HepG2 (cell line): ENCODE data around the gene IRF7. TPM values are rescaled to one million over a fixed set of nuclear protein-coding genes. Genes with fewer than 3 reads are reported as not detected.

Experiments used
- DPF2 ChIP-seq: sonication (generic); formaldehyde crosslinking; IDR thresholded peaks from 2 replicates; pipeline ENCODE4 v1.4.0; 2020; ENCODE audit warnings: mild to moderate bottlenecking, low read depth, missing genetic modification reagents, borderline replicate concordance
- DR1 ChIP-seq: sonication (generic); formaldehyde crosslinking; IDR thresholded peaks from 2 replicates; pipeline ENCODE4 v1.8.0; 2021; ENCODE audit warnings: mild to moderate bottlenecking, missing genetic modification reagents, inconsistent platforms
- HMGXB4 ChIP-seq, 2 experiments: sonication (generic) in 1 of 2; formaldehyde crosslinking in 1 of 2; IDR thresholded peaks; 2 replicates each; pipeline versions ENCODE4 v1.4.0 to v1.6.1; 2018 to 2020; ENCODE audit warnings: missing genetic modification reagents in 2 of 2, borderline replicate concordance in 1 of 2, low read depth in 1 of 2, mild to moderate bottlenecking in 1 of 2, missing biosample characterization in 1 of 2
- HNRNPK ChIP-seq: fragments of 200-400 bp; formaldehyde crosslinking; IDR thresholded peaks from 2 replicates; pipeline ENCODE4 v1.6.1; 2018; ENCODE audit warnings: low read length, low read depth, moderate library complexity, mild to moderate bottlenecking; ENCODE audit not compliant: poor library complexity, severe bottlenecking
- IKZF4 ChIP-seq: sonication (generic); formaldehyde crosslinking; IDR thresholded peaks from 2 replicates; pipeline ENCODE4 v1.5.1; 2020; ENCODE audit warnings: borderline replicate concordance, mild to moderate bottlenecking, low read depth, missing genetic modification reagents; ENCODE audit errors: not compliant biosample characterization
- IRF1 ChIP-seq: sonication (generic); formaldehyde crosslinking; IDR thresholded peaks from 2 replicates; pipeline ENCODE4 v1.4.0; 2020; ENCODE audit warnings: low read depth, mild to moderate bottlenecking, missing genetic modification reagents
- KLF12 ChIP-seq: sonication (generic); formaldehyde crosslinking; IDR thresholded peaks from 2 replicates; pipeline ENCODE4 v1.4.0; 2020; ENCODE audit warnings: missing genetic modification reagents, borderline replicate concordance
- MXI1 ChIP-seq: IDR thresholded peaks from 3 replicates; pipeline ENCODE4 v1.6.1; 2012; ENCODE audit warnings: low read depth, low read length, inconsistent platforms, borderline replicate concordance
- NFAT5 ChIP-seq: sonication (generic); formaldehyde crosslinking; IDR thresholded peaks from 2 replicates; pipeline ENCODE4 v1.4.0; 2020; ENCODE audit warnings: missing genetic modification reagents
- NR0B2 ChIP-seq: sonication (generic); formaldehyde crosslinking; IDR thresholded peaks from 2 replicates; pipeline ENCODE4 v1.4.0; 2020; ENCODE audit warnings: mild to moderate bottlenecking, missing genetic modification reagents
- NR2F6 ChIP-seq, 2 experiments: IDR thresholded peaks; 2 replicates each; pipeline ENCODE4 v1.6.1; 2016; ENCODE audit warnings: antibody characterized with exemption in 1 of 2, mild to moderate bottlenecking in 1 of 2
- STAG1 ChIP-seq: sonication (generic); formaldehyde crosslinking; IDR thresholded peaks from 2 replicates; pipeline ENCODE4 v1.4.0; 2020; ENCODE audit warnings: missing genetic modification reagents
- ZNF224 ChIP-seq: sonication (generic); formaldehyde crosslinking; IDR thresholded peaks from 2 replicates; pipeline ENCODE4 v1.5.0; 2020; ENCODE audit warnings: mild to moderate bottlenecking, missing genetic modification reagents
- ZNF24 ChIP-seq: fragments of 450-650 bp; IDR thresholded peaks from 2 replicates; pipeline ENCODE4 v1.6.1; 2017; ENCODE audit warnings: antibody characterized with exemption, mild to moderate bottlenecking
- ZNF503 ChIP-seq: sonication (generic); formaldehyde crosslinking; IDR thresholded peaks from 2 replicates; pipeline ENCODE4 v1.4.0; 2020; ENCODE audit warnings: missing genetic modification reagents
- ZNF580 ChIP-seq: IDR thresholded peaks from 2 replicates; pipeline ENCODE4 v1.6.1; 2016; ENCODE audit warnings: low read depth, borderline replicate concordance
- polyA plus RNA-seq, 8 experiments: library from polyadenylated mRNA; depleted of rRNA in 3 of 8; stranded (reverse) in 7 of 8; unstranded in 1 of 8; fragments of >200 nt; fragmentation: Illumina TruSeq in 4 of 8; extraction: Trizol in 4 of 8; gene quantifications; 2 replicates each; pipeline versions ENCODE4 v1.2.1 to v1.2.3, GENCODE V29; 2011 to 2016; ENCODE audit warnings: low read depth in 4 of 8, missing spikeins in 1 of 8, mixed read lengths in 1 of 8; ENCODE audit not compliant: insufficient read depth in 1 of 8
- total RNA-seq, 5 experiments: library from RNA; depleted of rRNA; stranded (reverse); fragments of >200 nt; fragmentation: Illumina TruSeq; extraction: Trizol; gene quantifications; 2 replicates each; pipeline ENCODE4 v1.2.3, GENCODE V29; 2016; ENCODE audit warnings: low read depth in 1 of 5

The IRF7 gene
- total and polyA plus RNA-seq, 2 of the 13 experiments (the other 11 are each of a cell fraction or from before 2014, with no cell fraction given): not detected

GRCh38 chr11:575313-575995 lies 40.3 kb downstream of the IRF7 start (continued):
- TF ChIP-seq NFAT5: 0 out of 2 replicates have a peak, but pooled peaks have one; percentile 30
- TF ChIP-seq HMGXB4 (CRISPR knock-in tag; IDR thresholded peaks at IDR 0.05; ENCODE audit: borderline replicate concordance in 1 of 2, low read depth in 1 of 2): peak in 1 of 2 experiments; percentile 46; a peak in 1 of 4 replicates
- peak; percentile 64; the same call in 1 of the 3 replicates for TF ChIP-seq MXI1
- TF ChIP-seq HNRNPK: peak; percentile 18
- no peak for TF ChIP-seq NR2F6 (IDR thresholded peaks at IDR 0.05)
- TF ChIP-seq NR2F6 (CRISPR knock-in tag; IDR thresholded peaks at IDR 0.05): no peak
- TF ChIP-seq KLF12 (CRISPR knock-in tag): 0 out of 2 replicates have a peak, but pooled peaks have one; percentile 19
- TF ChIP-seq NR0B2 (CRISPR knock-in tag): peak; percentile 33
- TF ChIP-seq ZNF580 (CRISPR knock-in tag): 0 out of 2 replicates have a peak, but pooled peaks have one; percentile 7
- TF ChIP-seq ZNF503: 0 out of 2 replicates have a peak, but pooled peaks have one; percentile 16
- TF ChIP-seq IKZF4: no peak
- TF ChIP-seq STAG1 (CRISPR knock-in tag): 0 out of 2 replicates have a peak, but pooled peaks have one; percentile 14
- TF ChIP-seq DR1: no peak; the same call in 1 of the 2 replicates
- no peak for TF ChIP-seq DPF2
- no peak for TF ChIP-seq ZNF24
- TF ChIP-seq IRF1: no peak
- TF ChIP-seq ZNF224: no peak
